Mucosa of descending colon (tissue), 3 donors: ENCODE data around the gene ASTN2. TPM values are rescaled to one million over a fixed set of nuclear protein-coding genes. Genes with fewer than 3 reads are reported as not detected.

Source experiments
- ATAC-seq: fragments of 200-7000 bp; cut with Tn5 transposase; one replicate; pipeline ENCODE4 v1.9.1; 2020; ENCODE audit warnings: mild to moderate bottlenecking, moderate library complexity
- DNase-seq, 3 donors: peaks; one replicate each; pipeline ENCODE4 v3.0.0-alpha.2; 2020
- H3K36me3 ChIP-seq: fragments of 200-600 bp; one replicate; pipeline ENCODE4 v1.8.0; 2021; ENCODE audit warnings: low read depth, mild to moderate bottlenecking
- H3K4me1 ChIP-seq: fragments of 200-600 bp; one replicate; pipeline ENCODE4 v1.8.0; 2021; ENCODE audit warnings: low read depth, mild to moderate bottlenecking
- H3K4me3 ChIP-seq: fragments of 200-600 bp; one replicate; pipeline ENCODE4 v1.8.0; 2021; ENCODE audit warnings: mild to moderate bottlenecking
- H3K9me3 ChIP-seq: fragments of 200-600 bp; one replicate; pipeline ENCODE4 v1.8.0; 2021; ENCODE audit warnings: mild to moderate bottlenecking
- CTCF ChIP-seq: fragments of 200-600 bp; IDR thresholded peaks from one replicate; pipeline ENCODE4 v1.8.0; 2022; ENCODE audit warnings: antibody characterized with exemption, mild to moderate bottlenecking
- intact Hi-C, 2 donors: fragments of 100-400 bp; cut with DNase I in 1 of 2; cut with micrococcal nuclease in 1 of 2; formaldehyde crosslinking; loops; one replicate each; pipeline versions ENCODE4 v1.11.0 to v1.11.1; 2022; cut with DNase I, micrococcal nuclease
- total RNA-seq, 3 donors: library from RNA; stranded (reverse); fragmentation: NEBNext Ultra II Directional in 2 of 3; extraction: Animal tissue kit (Norgen Biotek cat#: 25700) in 2 of 3; gene quantifications; one replicate each; pipeline versions ENCODE4 v1.2.1 to v1.2.4, GENCODE V29; 2021 to 2023
- donor health status: DM: no; HTN: no; CAD: no; lungs with moderate emphysema.
- donor health status: DM: no; HTN: no; CAD: no.
- donor health status: DM: no; HTN: yes; CAD: no.

Gene ASTN2
- total RNA-seq, 3 donors from 2014 or later, result 3.5 to 6.1 (median 5.4) TPM

- DNase-seq (no peak), ATAC-seq (no peak)
- Histone ChIP-seq H3K36me3 (no peaks in the 10 kb centered on the region), H3K4me3 (no peak overlapping the region), H3K9me3 (no peaks in the 10 kb centered on the region), H3K4me1 (no peaks in the 10 kb centered on the region)
- intact Hi-C loops, result no loop called here
- TF ChIP-seq CTCF, result no peak
Observed at GRCh38 chr9:116422119-116422979, 992.5 kb downstream of the ASTN2 start.

- H3K4me3 ChIP-seq, result no peak overlapping the region
- DNase-seq, result no peak
- TF ChIP-seq CTCF, result no peak
- H3K4me1 ChIP-seq, result no peaks in the 10 kb centered on the region
- intact Hi-C loops, result no loop called here
- no peak for ATAC-seq
- H3K36me3 ChIP-seq, result no peaks in the 10 kb centered on the region
- no peaks in the 10 kb centered on the region for H3K9me3 ChIP-seq
Observed at GRCh38 chr9:116420993-116421538, 993.8 kb downstream of the ASTN2 start.

GRCh38 chr9:116419181-116419580 lies 995.7 kb downstream of the ASTN2 start:
- Histone ChIP-seq H3K4me1 (no peaks in the 10 kb centered on the region), H3K36me3 (no peaks in the 10 kb centered on the region), H3K9me3 (no peaks in the 10 kb centered on the region), H3K4me3 (no peak overlapping the region)
- no peak for TF ChIP-seq CTCF
- no peak for DNase-seq
- intact Hi-C loops, result no loop called here
- no peak for ATAC-seq

GRCh38 chr9:116417464-116417863 lies 997.4 kb downstream of the ASTN2 start:
- H3K4me1 ChIP-seq, result no peaks in the 10 kb centered on the region
- ATAC-seq, result no peak
- H3K9me3 ChIP-seq, result no peaks in the 10 kb centered on the region
- intact Hi-C loops, result no loop called here
- H3K36me3 ChIP-seq, result no peaks in the 10 kb centered on the region
- TF ChIP-seq CTCF, result no peak
- DNase-seq, result no peak
- H3K4me3 ChIP-seq, result no peak overlapping the region

- H3K9me3 ChIP-seq, result no peaks in the 10 kb centered on the region
- no peaks in the 10 kb centered on the region for H3K36me3 ChIP-seq
- no peaks in the 10 kb centered on the region for H3K4me1 ChIP-seq
- DNase-seq (no peak), ATAC-seq (no peak)
- intact Hi-C loops, result no loop called here
- no peak overlapping the region for H3K4me3 ChIP-seq
- TF ChIP-seq CTCF, result no peak
Observed at GRCh38 chr9:116416421-116416820, 998.4 kb downstream of the ASTN2 start.
